Peyer's patch (tissue), 4 donors: ENCODE measurements around the gene CD82. TPM values are rescaled to one million over a fixed set of nuclear protein-coding genes. Genes with fewer than 3 reads are reported as not detected.

Experiments used
- DNase-seq, 3 donors: peaks; one replicate each; pipeline ENCODE4 v3.0.0-alpha.2; 2017 to 2019
- H3K27ac ChIP-seq, 4 donors: fragments of 200-600 bp; sonication (generic); one replicate each; pipeline ENCODE4 v1.5.1; 2016 to 2019
- H3K27me3 ChIP-seq, 2 donors: fragments of 200-600 bp; sonication (generic); one replicate each; pipeline ENCODE4 v1.5.1; 2019
- H3K36me3 ChIP-seq, 3 donors: fragments of 200-600 bp; sonication (generic); one replicate each; pipeline ENCODE4 v1.5.1; 2016 to 2019
- H3K4me1 ChIP-seq, 4 donors: fragments of 200-600 bp; sonication (generic); one replicate each; pipeline ENCODE4 v1.5.1; 2016 to 2019
- H3K4me3 ChIP-seq, 4 donors: fragments of 200-600 bp; sonication (generic); 1 replicate in 3 of 4; 2 replicates in 1 of 4; pipeline ENCODE4 v1.5.1; 2016 to 2019; ENCODE audit warnings: mild to moderate bottlenecking in 1 of 4
- H3K9me3 ChIP-seq, 4 donors: fragments of 200-600 bp; sonication (generic); one replicate each; pipeline ENCODE4 v1.5.1; 2016 to 2019; ENCODE audit warnings: mild to moderate bottlenecking in 1 of 4
- CTCF ChIP-seq, 6 experiments: fragments of 450-650 bp in 4 of 6; fragments of 200-600 bp in 2 of 6; sonication (generic) in 1 of 6; IDR thresholded peaks; one replicate each; pipeline ENCODE4 v1.5.1; 2017 to 2019; ENCODE audit warnings: antibody characterized with exemption in 6 of 6, mild to moderate bottlenecking in 3 of 6, moderate library complexity in 1 of 6
- POLR2A ChIP-seq, 2 donors: fragments of 450-650 bp; IDR thresholded peaks; one replicate each; pipeline ENCODE4 v1.5.1; 2017; ENCODE audit warnings: antibody characterized with exemption in 2 of 2, mild to moderate bottlenecking in 2 of 2, moderate library complexity in 2 of 2
- total RNA-seq, 4 donors: library from RNA; depleted of rRNA; stranded (reverse); fragments of >200 nt; gene quantifications; one replicate each; pipeline ENCODE4 v1.1.0, GENCODE V29; 2016

Gene CD82
- total RNA-seq, 4 donors from 2014 or later: 40.4 to 140 (median 78.4) TPM

- peaks cover 0 to 14% (median 0%) of the 10 kb centered on the region in 4 donors for H3K4me1 ChIP-seq
Observed at GRCh38 chr11:44623731-44624491, 58.4 kb downstream of the CD82 start.

GRCh38 chr11:44624761-44625221 is 59.3 kb downstream of the CD82 start:
- H3K4me1 ChIP-seq: peaks cover 0 to 14% (median 0%) of the 10 kb centered on the region in 4 donors
- no peak overlapping the region for H3K27ac ChIP-seq

More at GRCh38 chr11:44623731-44624491, 58.4 kb downstream of the CD82 start:
- Histone ChIP-seq H3K9me3 (no peaks in the 10 kb centered on the region), H3K4me3 (no peak overlapping the region), H3K27ac (no peak overlapping the region), H3K36me3 (peaks cover 0 to 3% (median 0%) of the 10 kb centered on the region in 3 donors), H3K27me3 (no peaks in the 10 kb centered on the region)
- DNase-seq: peak; percentile 13 to 50 (median 46)
- TF ChIP-seq POLR2A (IDR thresholded peaks at IDR 0.05): no peak
- no peak for TF ChIP-seq CTCF (IDR thresholded peaks at IDR 0.05)

GRCh38 chr11:44625759-44626523 is 60.5 kb downstream of the CD82 start:
- TF ChIP-seq POLR2A (IDR thresholded peaks at IDR 0.05) (no peak), CTCF (IDR thresholded peaks at IDR 0.05) (no peak)
- H3K27me3 ChIP-seq: no peaks in the 10 kb centered on the region
- no peak overlapping the region for H3K27ac ChIP-seq
- H3K36me3 ChIP-seq: no peaks in the 10 kb centered on the region
- DNase-seq: peak in 2 of 3 donors; percentile 40 to 44
- peaks cover 0 to 14% (median 0%) of the 10 kb centered on the region in 4 donors for H3K4me1 ChIP-seq
- H3K4me3 ChIP-seq: no peak overlapping the region
- H3K9me3 ChIP-seq: no peaks in the 10 kb centered on the region

More at GRCh38 chr11:44624761-44625221, 59.3 kb downstream of the CD82 start:
- DNase-seq: peak in 1 of 3 donors; percentile 23
- Histone ChIP-seq H3K4me3 (no peak overlapping the region), H3K9me3 (no peaks in the 10 kb centered on the region), H3K27me3 (no peaks in the 10 kb centered on the region), H3K36me3 (no peaks in the 10 kb centered on the region)
- TF ChIP-seq CTCF (IDR thresholded peaks at IDR 0.05) (no peak), POLR2A (IDR thresholded peaks at IDR 0.05) (no peak)

GRCh38 chr11:44626645-44627044 is 61.2 kb downstream of the CD82 start:
- no peak for TF ChIP-seq POLR2A (IDR thresholded peaks at IDR 0.05)
- TF ChIP-seq CTCF (IDR thresholded peaks at IDR 0.05): no peak
- Histone ChIP-seq H3K4me3 (no peak overlapping the region), H3K27ac (peak overlapping the region in 1 of 4 donors; percentile 61), H3K36me3 (no peaks in the 10 kb centered on the region), H3K4me1 (peaks cover 0 to 14% (median 0%) of the 10 kb centered on the region in 4 donors), H3K27me3 (no peaks in the 10 kb centered on the region), H3K9me3 (no peaks in the 10 kb centered on the region)
- no peak for DNase-seq

GRCh38 chr11:44627165-44627789 is 61.8 kb downstream of the CD82 start:
- no peaks in the 10 kb centered on the region for H3K36me3 ChIP-seq
- H3K27me3 ChIP-seq: no peaks in the 10 kb centered on the region
- H3K9me3 ChIP-seq: no peaks in the 10 kb centered on the region
- no peak for DNase-seq
- peaks cover 0 to 14% (median 0%) of the 10 kb centered on the region in 4 donors for H3K4me1 ChIP-seq
- H3K27ac ChIP-seq: peak overlapping the region in 1 of 4 donors; percentile 61
- TF ChIP-seq POLR2A (IDR thresholded peaks at IDR 0.05) (no peak), CTCF (IDR thresholded peaks at IDR 0.05) (no peak)
- H3K4me3 ChIP-seq: no peak overlapping the region
